ENCODE data around the gene ALPK3. TPM values are rescaled to one million over a fixed set of nuclear protein-coding genes. Genes with fewer than 3 reads are reported as not detected.

Gene ALPK3
- total RNA-seq, 1 donor from 2014 or later, result 0.21 TPM

- peak overlapping the region; percentile 81 for H3K4me3 Mint-ChIP-seq
- H3K9me3 Mint-ChIP-seq, result no peaks in the 10 kb centered on the region
- peaks cover 3% of the 10 kb centered on the region for H3K36me3 Mint-ChIP-seq (ENCODE audit: low read depth)
- peak; percentile 90 for DNase-seq
- peak overlapping the region; percentile 91 for H3K27ac Mint-ChIP-seq
- peaks cover 4% of the 10 kb centered on the region for H3K27me3 Mint-ChIP-seq
- intact Hi-C loops (cut with micrococcal nuclease), result no loop called here
- peaks cover 16% of the 10 kb centered on the region for H3K4me1 Mint-ChIP-seq
These were observed 97.9 kb downstream of the ALPK3 start for GRCh38 chr15:84914909-84915605.

DNA sequence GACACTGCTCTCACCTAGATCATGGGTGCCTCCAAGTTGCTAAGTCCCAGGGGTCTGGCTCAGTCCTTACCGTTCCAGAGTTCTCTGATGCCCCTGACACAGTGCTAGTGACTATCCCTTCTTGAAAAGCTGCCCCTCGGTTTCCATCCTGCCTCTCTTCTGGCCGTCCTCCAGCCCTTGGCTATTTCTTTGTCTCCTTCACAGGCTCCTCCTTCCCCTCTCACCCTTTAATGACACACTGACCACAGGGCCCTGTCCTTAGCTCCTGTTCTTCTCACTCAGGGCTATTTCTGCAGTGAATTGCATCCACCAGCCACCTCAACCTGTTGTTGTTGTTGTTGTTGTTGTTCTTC lies 98.4 kb downstream of the ALPK3 start:
- Mint-ChIP-seq H3K27me3 (peaks cover 4% of the 10 kb centered on the region), H3K9me3 (no peaks in the 10 kb centered on the region), H3K36me3 (ENCODE audit: low read depth) (peaks cover 3% of the 10 kb centered on the region), H3K4me3 (peak overlapping the region; percentile 43), H3K4me1 (peaks cover 16% of the 10 kb centered on the region), H3K27ac (peak overlapping the region; percentile 46)
- intact Hi-C loops (cut with micrococcal nuclease), result no loop called here
- no peak for DNase-seq

DNA sequence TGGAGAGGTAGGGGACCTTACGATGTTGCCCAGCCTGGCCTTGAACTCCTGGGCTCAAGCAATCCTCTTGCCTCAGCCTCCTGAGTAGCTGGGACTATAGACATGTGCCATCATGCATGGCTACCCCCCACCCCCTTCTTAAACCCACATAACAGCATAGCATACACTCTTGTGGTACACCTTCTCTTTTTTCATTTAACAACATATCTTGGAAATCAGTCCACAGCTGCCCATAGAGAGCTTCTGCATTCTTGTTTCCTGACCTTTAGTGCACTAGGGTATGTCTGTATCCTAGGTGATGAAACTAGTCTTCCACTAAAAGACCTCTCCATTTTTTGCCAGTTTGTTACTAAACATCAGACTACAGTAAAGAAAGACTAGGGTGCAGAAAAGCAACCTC lies 100.3 kb downstream of the ALPK3 start:
- H3K27me3 Mint-ChIP-seq, result peaks cover 4% of the 10 kb centered on the region
- peaks cover 11% of the 10 kb centered on the region for H3K4me1 Mint-ChIP-seq
- H3K36me3 Mint-ChIP-seq (ENCODE audit: low read depth), result peaks cover 2% of the 10 kb centered on the region
- H3K27ac Mint-ChIP-seq, result no peak overlapping the region
- no peaks in the 10 kb centered on the region for H3K9me3 Mint-ChIP-seq
- intact Hi-C loops (cut with micrococcal nuclease), result no loop called here
- no peak for DNase-seq
- no peak overlapping the region for H3K4me3 Mint-ChIP-seq

DNA sequence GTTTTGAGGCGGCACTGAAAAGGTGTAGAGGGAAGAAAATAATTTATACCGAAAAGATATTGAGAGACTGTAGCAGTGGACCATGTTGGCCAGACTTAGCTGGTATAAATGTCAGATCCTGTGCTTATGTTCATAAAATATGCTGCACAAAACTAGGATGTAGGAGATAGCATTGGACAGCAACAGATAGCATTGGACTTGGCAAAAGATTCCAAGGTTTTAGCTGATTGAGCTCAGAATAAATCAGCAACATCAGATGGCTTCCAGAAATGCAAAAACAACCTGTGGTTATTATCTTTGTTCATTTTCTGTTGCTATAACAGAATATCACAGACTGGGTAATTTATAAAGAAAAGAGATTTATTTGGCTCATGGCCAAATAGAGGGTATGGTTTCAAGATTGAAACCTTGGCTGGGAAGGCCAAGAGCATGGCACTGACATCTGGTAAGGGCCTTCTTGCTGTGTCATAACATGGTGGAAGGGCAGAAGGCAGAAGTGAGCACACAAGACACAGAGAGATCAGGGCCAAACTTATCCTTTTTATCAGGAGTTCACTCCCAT lies 102.0 kb downstream of the ALPK3 start:
- no peaks in the 10 kb centered on the region for H3K9me3 Mint-ChIP-seq
- intact Hi-C loops (cut with micrococcal nuclease), result no loop called here
- no peak for DNase-seq
- H3K27ac Mint-ChIP-seq, result no peak overlapping the region
- peaks cover 10% of the 10 kb centered on the region for H3K4me1 Mint-ChIP-seq
- H3K36me3 Mint-ChIP-seq (ENCODE audit: low read depth), result peaks cover 2% of the 10 kb centered on the region
- peaks cover 4% of the 10 kb centered on the region for H3K27me3 Mint-ChIP-seq
- H3K4me3 Mint-ChIP-seq, result no peak overlapping the region

DNA sequence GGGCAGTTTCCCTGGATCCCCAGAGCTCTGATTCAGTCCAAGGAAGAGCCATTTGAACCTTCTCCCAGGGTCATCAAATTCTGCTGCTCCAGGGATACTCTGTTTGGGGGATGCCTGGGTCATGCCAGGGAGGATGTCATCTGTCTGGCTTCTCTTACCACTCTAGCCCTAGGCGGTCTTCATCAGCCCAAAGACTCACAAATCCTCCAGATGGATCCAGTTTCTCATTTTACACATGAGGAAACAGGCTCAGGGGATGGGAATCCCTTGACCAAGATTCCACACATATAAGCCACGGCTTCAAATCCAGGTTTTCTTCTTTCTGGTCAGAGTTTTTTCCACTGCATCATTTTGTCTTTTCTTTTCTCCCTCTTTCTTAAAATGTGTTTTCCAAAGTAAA lies 104.0 kb downstream of the ALPK3 start:
- peaks cover 4% of the 10 kb centered on the region for H3K27me3 Mint-ChIP-seq
- DNase-seq, result no peak
- H3K27ac Mint-ChIP-seq, result no peak overlapping the region

DNA sequence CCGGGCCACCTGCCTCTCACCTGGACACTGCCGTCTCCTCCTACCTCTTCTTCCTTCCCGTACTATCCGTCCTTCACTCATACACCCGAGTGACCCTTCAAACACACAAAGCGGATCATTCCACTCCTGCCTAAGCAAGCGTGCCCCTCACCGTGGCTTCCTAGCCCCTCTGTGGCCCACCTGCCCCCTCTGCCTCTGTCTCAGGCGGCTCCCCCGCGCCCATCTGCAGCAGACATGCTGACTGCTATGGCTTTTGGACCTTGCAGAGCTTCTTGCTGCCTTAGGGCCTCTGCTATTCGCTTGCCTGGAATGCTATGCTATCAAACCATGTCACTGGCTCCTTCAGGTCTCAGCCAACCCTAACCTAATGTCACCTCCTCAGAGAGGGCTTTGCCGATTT lies 105.4 kb downstream of the ALPK3 start:
- DNase-seq, result no peak
- no peak overlapping the region for H3K4me3 Mint-ChIP-seq

More for the DNA sequence above, 104.0 kb downstream of the ALPK3 start:
- H3K36me3 Mint-ChIP-seq (ENCODE audit: low read depth), result no peaks in the 10 kb centered on the region
- H3K4me1 Mint-ChIP-seq, result no peaks in the 10 kb centered on the region
- H3K4me3 Mint-ChIP-seq, result no peak overlapping the region
- intact Hi-C loops (cut with micrococcal nuclease), result loop anchor here (10.0 kb wide), 1 partner anchor 46 kb away; no protein-coding TSS in a partner anchor
- H3K9me3 Mint-ChIP-seq, result no peaks in the 10 kb centered on the region

More for the DNA sequence above, 105.4 kb downstream of the ALPK3 start:
- Mint-ChIP-seq H3K9me3 (no peaks in the 10 kb centered on the region), H3K27ac (no peak overlapping the region), H3K4me1 (no peaks in the 10 kb centered on the region), H3K27me3 (peaks cover 4% of the 10 kb centered on the region), H3K36me3 (ENCODE audit: low read depth) (no peaks in the 10 kb centered on the region)
- intact Hi-C loops (cut with micrococcal nuclease), result loop anchor here (10.0 kb wide), 1 partner anchor 48 kb away; no protein-coding TSS in a partner anchor

Other genes with a start within 250 kb of the ALPK3 start
- 6.8 TPM in 2 replicates for gene ZSCAN2, start 216.3 kb upstream of the ALPK3 start, total RNA-seq
- 24.5 and 28.0 TPM in 2 replicates for gene WDR73, start 163.1 kb upstream of the ALPK3 start, total RNA-seq
- gene NMB, start 159.2 kb upstream of the ALPK3 start, total RNA-seq, result 2.8 and 3.7 TPM in 2 replicates
- gene SEC11A, start 101.2 kb upstream of the ALPK3 start, total RNA-seq, result 101 and 108 TPM in 2 replicates
- gene ZNF592, start 68.8 kb upstream of the ALPK3 start, total RNA-seq, result 30.0 and 30.6 TPM in 2 replicates
- gene SLC28A1, start 67.3 kb downstream of the ALPK3 start, total RNA-seq, result not detected in 2 replicates
- 18.5 and 21.1 TPM in 2 replicates for gene PDE8A, start 164.5 kb downstream of the ALPK3 start, total RNA-seq

Data from activated CD4-positive, alpha-beta T cell treated with anti-CD3 and anti-CD28 coated beads, Interleukin-2, amount 10 ng/mL, durations not matched to agents 24 days and 14 days (primary cell).